GM19372 (cell line): ENCODE data around the gene AMDHD1.
A peak's percentile ranks its signal among the peaks of the same experiment; 100 is the strongest.

Experiments
- ATAC-seq: cut with Tn5 transposase; IDR thresholded peaks from one replicate; pipeline ENCODE4 v1.9.1; 2021; ENCODE audit warnings: mild to moderate bottlenecking, low read depth, moderate library complexity; ENCODE audit not compliant: unreplicated experiment

Gene AMDHD1, protein sequence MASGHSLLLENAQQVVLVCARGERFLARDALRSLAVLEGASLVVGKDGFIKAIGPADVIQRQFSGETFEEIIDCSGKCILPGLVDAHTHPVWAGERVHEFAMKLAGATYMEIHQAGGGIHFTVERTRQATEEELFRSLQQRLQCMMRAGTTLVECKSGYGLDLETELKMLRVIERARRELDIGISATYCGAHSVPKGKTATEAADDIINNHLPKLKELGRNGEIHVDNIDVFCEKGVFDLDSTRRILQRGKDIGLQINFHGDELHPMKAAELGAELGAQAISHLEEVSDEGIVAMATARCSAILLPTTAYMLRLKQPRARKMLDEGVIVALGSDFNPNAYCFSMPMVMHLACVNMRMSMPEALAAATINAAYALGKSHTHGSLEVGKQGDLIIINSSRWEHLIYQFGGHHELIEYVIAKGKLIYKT

GRCh38 chr12:95943330-95943842 lies at the start of gene AMDHD1:
Gene AMDHD1 (plus strand): TSS chr12:95943331. CDS start chr12:95943399, 68 bp downstream.
- peak; percentile 59 for ATAC-seq

- ATAC-seq = no peak
Measured at GRCh38 chr12:95896846-95897245, 46.3 kb upstream of the AMDHD1 start.

DNA sequence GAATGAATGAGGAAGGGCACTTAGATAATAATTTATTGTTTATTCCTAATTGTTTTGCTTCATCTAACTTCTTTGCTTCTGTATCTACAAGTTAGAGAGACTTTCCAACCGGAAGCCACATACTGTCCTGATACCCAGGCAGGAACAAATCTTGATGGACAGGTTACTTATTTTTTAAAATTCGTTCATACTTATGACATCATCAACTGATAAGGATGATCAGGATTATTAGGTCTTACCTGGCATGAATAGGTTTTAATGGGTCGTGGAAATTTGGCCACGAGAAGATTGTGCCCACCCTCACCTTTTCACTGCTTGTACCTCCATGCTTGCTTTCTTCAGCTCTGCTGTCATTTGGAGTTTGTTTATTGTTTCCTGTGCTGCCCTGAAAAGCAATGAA lies 45.0 kb upstream of the AMDHD1 start:
- no peak for ATAC-seq

DNA sequence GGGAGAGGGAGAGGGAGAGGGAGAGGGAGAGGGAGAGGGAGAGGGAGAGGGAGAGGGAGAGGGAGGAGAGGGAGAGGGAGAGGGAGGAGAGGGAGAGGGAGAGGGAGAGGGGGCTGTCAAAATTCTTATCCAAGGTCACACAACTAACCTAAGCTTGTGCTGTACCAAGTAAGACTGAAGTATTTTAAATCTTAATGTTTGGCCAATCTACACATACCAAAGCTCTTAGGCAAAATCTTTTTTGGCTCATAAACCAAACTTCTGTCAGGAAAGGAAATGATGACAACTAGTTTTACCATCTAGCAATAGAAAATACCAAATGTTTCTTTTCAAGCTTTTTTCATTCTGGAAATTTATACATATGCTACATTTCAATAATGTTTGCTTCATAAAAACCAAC lies 34.6 kb upstream of the AMDHD1 start:
- no peak for ATAC-seq

- ATAC-seq = no peak
Measured at GRCh38 chr12:95909871-95910270, 33.3 kb upstream of the AMDHD1 start.

DNA sequence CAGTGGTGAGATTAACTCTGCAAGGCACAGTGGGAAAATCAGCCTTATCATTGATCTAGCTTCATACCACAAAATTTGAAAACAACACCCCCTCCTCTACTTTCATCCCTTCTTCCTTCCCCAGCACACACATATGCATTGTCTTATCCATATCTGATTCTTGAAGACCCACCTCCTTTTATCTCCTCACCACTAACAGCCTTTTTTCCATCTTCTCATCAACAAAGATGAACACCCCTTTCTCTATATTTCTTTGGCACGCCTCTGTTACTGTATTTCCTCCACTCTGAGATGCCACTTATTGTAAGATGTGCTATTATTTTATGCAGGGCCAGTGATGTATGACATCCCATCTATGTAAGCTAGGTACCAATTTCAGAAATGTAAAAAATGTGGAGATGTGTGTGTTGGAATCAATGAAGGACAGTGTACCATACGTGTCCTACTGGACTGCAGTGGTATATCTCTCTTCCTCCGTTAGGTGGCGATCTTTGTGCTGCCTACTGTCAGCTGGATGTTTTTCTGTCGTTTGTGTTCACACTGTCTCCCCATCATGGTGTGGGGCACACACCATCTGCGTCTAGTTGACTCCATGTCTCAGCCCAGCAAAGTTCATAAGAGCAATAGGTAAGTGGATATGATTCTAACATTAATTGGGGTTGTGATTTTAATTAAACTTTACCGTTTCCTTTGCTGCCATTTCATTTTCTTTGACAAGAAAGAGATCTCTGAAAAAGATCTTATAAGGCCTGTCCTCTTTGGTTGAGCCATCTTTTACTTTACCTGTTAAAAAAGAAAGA lies 24.7 kb upstream of the AMDHD1 start:
- ATAC-seq = no peak

DNA sequence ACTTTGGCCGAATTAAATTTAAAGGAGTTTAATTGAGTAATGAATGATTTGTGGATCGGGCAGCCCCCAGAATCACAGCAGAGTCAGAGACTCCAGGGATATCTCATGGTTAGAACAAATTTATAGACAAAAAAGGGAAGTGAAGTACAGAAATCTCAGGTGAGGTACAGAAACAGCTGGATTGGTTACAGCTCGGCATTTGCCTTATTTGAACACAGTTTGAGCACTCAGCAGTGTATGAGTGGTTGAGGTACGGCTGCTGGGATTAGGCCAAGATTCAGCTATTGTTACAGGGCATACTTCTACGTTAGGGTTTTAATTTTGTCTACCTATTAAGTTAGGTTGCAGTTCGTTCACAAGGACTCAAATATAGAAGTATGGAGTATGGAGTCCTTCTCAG lies 24.0 kb upstream of the AMDHD1 start:
- no peak for ATAC-seq

- no peak for ATAC-seq
Measured at GRCh38 chr12:95922231-95922630, 20.9 kb upstream of the AMDHD1 start.

GRCh38 chr12:95940514-95940913 lies 2.6 kb upstream of the AMDHD1 start:
- no peak for ATAC-seq

DNA sequence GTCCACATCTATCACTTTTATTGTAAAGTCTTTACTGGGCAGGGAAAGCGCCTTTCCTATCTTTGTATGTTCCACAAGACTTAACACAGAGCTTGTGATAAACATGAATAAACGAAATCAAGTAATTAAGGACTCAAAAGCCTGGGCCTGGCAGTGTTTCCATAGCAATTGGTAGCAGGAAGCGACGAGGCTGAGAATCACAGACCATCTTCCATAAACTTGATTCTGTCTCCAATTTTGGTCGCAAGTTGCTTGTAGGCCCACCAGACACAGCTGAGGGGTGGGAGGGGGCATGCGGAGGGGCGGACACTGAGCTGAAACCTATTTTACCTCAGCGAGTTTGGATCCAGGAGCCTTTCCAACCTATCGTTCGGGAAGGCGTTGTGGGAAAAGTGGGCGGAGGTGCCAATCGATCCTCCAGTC lies 1.0 kb upstream of the AMDHD1 start:
- ATAC-seq = no peak

- ATAC-seq = peak; percentile 93
Measured at GRCh38 chr12:95942524-95943329, 404 bp upstream of the AMDHD1 start, which contains the start of gene CCDC38. Gene CCDC38 (minus strand): TSS chr12:95942614. CDS start chr12:95936509, 6,105 bp downstream.

DNA sequence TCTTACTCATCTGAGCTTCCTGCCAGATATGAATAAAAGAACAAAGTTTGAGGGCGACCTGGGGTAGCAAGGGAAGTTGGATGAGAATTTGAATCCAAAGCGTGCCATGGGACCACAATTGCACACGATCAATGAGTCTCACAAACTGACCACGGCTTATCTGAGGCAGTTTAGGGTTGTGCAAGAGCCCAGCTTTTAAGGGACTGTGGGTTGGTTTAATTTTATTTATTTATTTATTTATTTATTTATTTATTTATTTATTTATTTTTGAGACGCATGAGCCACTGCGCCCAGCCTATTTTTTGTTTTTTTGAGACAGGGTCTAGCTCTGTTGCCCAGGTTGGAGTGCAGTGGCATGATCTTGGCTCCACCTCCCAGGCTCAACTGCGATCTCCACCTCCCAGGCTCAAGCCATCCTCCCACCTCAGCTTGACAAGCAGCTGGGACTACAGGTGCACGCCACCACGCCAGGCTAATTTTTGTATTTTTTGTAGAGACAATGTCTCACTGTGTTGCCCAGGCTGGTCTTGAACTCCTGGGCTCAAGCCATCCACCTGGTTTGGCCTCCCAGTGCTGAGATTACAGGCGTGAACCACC lies 1.1 kb downstream of the AMDHD1 start:
- ATAC-seq = no peak

DNA sequence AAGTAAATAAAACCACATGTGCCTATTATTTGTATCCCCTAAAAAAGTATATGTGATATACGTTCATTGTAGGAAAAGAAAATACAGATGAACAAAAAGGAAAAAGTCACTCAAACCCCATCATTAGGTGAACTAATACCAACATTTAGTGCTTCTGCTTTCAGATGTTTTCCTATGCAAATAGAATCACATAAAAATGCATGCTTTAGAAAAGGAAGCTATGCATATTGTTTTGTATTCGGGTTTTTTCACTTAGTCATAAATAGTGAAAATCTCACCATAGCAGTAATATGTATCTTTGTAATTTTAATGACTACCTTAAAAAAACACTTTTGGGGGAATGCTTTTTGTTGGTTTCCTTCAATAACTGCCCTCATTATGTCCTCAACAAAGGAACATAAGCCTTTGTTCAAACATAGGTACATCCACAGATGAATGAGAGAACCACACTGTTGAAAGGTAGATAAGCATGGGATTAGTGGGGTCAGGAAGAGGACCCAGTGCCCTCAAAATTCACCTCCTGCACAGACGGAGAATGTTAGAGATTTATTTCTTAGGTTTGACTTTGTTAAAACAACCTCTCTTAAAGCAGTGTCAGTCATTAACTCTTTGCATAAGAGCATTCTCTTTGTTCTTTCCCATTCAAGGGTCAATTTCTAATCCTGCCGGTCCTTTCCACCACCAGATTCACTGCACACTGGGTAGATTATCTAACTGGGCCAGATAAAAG lies 6.5 kb downstream of the AMDHD1 start:
- ATAC-seq = no peak

DNA sequence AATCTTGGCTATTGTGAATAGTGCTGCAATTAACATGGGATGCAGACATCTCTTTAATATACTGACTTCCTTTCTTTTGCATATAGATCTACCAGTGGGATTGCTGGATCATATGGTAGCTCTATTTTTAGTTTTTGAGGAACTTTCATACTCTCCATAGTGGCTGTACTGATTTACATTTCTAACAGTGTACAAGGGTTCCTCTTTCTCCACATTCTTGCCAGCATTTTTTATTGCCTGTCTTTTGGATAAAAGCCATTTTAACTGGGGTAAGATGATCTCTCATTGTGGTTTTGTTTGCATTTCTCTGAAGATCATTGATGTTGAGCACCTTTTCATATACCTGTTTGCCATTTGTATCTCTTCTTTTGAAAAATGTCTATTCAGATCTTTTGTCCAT lies 8.4 kb downstream of the AMDHD1 start:
- no peak for ATAC-seq

DNA sequence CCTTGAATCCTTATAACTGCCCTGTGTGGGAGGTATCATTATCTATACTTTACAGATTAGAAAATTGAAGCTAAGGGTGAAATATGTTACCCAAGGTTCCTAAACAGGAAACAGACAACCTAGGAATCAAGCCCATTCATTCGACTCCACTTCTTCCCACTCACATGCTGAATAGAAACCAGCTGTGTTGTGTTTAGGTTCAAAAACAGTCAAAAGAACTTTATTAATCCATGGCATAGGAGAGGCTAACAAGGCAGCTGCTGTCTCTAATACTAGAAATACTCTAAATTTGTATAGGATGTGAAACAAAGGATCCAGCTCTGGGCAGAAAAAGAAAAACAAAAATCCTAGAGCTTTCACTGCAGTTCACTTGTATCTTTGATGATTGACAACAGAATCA lies 9.9 kb downstream of the AMDHD1 start:
- no peak for ATAC-seq

DNA sequence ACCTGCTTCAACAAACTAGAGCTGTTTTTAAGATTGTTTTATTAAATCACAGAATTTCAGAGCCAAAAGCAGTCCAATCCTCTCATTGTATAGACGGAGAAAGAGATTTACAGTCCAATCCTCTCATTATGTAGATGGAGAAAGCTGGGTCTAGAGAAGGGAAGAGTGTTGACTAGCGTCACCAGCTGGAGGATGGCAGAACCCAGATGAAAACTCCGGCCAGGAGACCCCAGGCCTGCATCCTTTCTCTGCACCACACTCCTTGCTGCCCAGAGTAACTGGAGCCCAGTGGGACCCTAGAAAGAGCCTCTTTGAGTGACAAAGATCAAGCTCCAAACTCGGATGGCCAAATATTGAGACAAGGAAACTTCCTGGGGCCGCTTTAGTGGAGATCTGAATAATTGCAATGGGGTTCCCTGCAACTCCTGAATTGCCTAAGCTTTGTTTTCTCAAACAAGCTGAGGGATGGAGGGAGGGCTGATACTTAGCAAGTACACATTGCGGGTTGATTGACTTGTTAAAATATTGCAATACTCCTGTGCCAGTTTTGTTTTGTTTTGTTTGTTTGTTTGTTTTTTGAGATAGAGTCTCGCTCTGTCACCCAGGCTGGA lies 12.5 kb downstream of the AMDHD1 start:
- no peak for ATAC-seq

- ATAC-seq = no peak
Measured at GRCh38 chr12:95956557-95957145, 13.5 kb downstream of the AMDHD1 start.

GRCh38 chr12:95959107-95959506 lies 16.0 kb downstream of the AMDHD1 start:
- no peak for ATAC-seq

- ATAC-seq = no peak
Measured at GRCh38 chr12:95960241-95960640, 17.1 kb downstream of the AMDHD1 start.
